Parathyroid adenoma (tissue), 2 donors: ENCODE measurements around the gene ASCL1.

Experiments
- H2AFZ ChIP-seq: fragments of 300-600 bp; sonication (generic); one replicate; pipeline ENCODE4 v1.7.0; 2017; ENCODE audit warnings: antibody characterized with exemption, mild to moderate bottlenecking
- H3K27ac ChIP-seq: fragments of 300-600 bp; sonication (generic); one replicate; pipeline ENCODE4 v1.7.0; 2017
- H3K27me3 ChIP-seq: fragments of 300-600 bp; sonication (generic); one replicate; pipeline ENCODE4 v1.7.0; 2017; ENCODE audit warnings: low read length; ENCODE audit not compliant: control insufficient read depth, insufficient read depth
- H3K36me3 ChIP-seq: fragments of 300-600 bp; sonication (generic); one replicate; pipeline ENCODE4 v1.7.0; 2017; ENCODE audit warnings: low read length; ENCODE audit not compliant: control insufficient read depth, insufficient read depth
- H3K4me1 ChIP-seq: fragments of 300-600 bp; sonication (generic); one replicate; pipeline ENCODE4 v1.7.0; 2017; ENCODE audit warnings: control low read depth
- H3K4me2 ChIP-seq: fragments of 300-600 bp; sonication (generic); one replicate; pipeline ENCODE4 v1.7.0; 2017; ENCODE audit warnings: low read length
- H3K4me3 ChIP-seq: fragments of 300-600 bp; sonication (generic); one replicate; pipeline ENCODE4 v1.7.0; 2017; ENCODE audit warnings: low read depth, low read length
- H3K79me2 ChIP-seq: fragments of 300-600 bp; sonication (generic); one replicate; pipeline ENCODE4 v1.7.0; 2017; ENCODE audit warnings: control low read depth
- H3K9ac ChIP-seq: fragments of 300-600 bp; sonication (generic); one replicate; pipeline ENCODE4 v1.7.0; 2017; ENCODE audit warnings: mild to moderate bottlenecking
- H3K9me3 ChIP-seq: fragments of 300-600 bp; sonication (generic); one replicate; pipeline ENCODE4 v1.7.0; 2017; ENCODE audit warnings: low read length; ENCODE audit not compliant: control insufficient read depth
- TF ChIP-seq, protein P1 (sequence below): fragments of 300-600 bp; sonication (generic); IDR thresholded peaks from one replicate; pipeline ENCODE4 v1.7.0; 2017; ENCODE audit warnings: antibody characterized with exemption, mild to moderate bottlenecking
- donor health status: primary hyperparathyroidism.

The ASCL1 gene

GRCh38 chr12:102993537-102993936 is 36.1 kb downstream of the ASCL1 start:
- H3K4me1 ChIP-seq, result no peaks in the 10 kb centered on the region
- no peak overlapping the region for H2AFZ ChIP-seq
- no peaks in the 10 kb centered on the region for H3K79me2 ChIP-seq
- H3K9me3 ChIP-seq, result no peaks in the 10 kb centered on the region
- no peak overlapping the region for H3K27ac ChIP-seq
- no peaks in the 10 kb centered on the region for H3K27me3 ChIP-seq
- H3K9ac ChIP-seq, result no peak overlapping the region
- TF ChIP-seq, protein P1, sequence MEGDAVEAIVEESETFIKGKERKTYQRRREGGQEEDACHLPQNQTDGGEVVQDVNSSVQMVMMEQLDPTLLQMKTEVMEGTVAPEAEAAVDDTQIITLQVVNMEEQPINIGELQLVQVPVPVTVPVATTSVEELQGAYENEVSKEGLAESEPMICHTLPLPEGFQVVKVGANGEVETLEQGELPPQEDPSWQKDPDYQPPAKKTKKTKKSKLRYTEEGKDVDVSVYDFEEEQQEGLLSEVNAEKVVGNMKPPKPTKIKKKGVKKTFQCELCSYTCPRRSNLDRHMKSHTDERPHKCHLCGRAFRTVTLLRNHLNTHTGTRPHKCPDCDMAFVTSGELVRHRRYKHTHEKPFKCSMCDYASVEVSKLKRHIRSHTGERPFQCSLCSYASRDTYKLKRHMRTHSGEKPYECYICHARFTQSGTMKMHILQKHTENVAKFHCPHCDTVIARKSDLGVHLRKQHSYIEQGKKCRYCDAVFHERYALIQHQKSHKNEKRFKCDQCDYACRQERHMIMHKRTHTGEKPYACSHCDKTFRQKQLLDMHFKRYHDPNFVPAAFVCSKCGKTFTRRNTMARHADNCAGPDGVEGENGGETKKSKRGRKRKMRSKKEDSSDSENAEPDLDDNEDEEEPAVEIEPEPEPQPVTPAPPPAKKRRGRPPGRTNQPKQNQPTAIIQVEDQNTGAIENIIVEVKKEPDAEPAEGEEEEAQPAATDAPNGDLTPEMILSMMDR, result no peak
- no peaks in the 10 kb centered on the region for H3K36me3 ChIP-seq
- H3K4me3 ChIP-seq, result no peak overlapping the region
- no peak overlapping the region for H3K4me2 ChIP-seq

DNA sequence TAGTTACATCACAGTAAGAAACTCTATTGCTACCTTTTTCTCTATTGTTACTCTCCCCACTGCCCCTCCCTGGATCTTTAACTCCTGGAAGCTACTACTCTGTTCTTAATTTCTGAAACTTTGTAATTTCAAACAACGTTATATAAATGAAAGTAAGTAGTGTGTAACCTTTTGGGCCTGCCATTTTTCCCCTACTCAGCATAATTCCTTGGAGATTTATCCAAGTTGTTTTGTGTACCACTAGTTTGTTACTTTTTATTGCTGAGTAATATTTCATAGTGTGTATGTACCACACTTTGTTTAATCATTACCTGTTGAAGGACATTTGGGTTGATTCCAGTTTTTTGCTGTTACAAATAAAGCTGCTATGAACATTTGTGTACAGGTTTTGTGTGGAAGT is 37.9 kb downstream of the ASCL1 start:
- Histone ChIP-seq H3K4me3 (no peak overlapping the region), H2AFZ (no peak overlapping the region), H3K9ac (no peak overlapping the region), H3K4me2 (no peak overlapping the region), H3K27me3 (no peaks in the 10 kb centered on the region), H3K4me1 (no peaks in the 10 kb centered on the region), H3K36me3 (no peaks in the 10 kb centered on the region), H3K9me3 (no peaks in the 10 kb centered on the region), H3K79me2 (no peaks in the 10 kb centered on the region), H3K27ac (no peak overlapping the region)
- TF ChIP-seq, protein P1, result no peak
